Measurements from ENCODE around the gene ZNF597.
A peak's percentile ranks its signal among the peaks of the same experiment; 100 is the strongest.

ZNF597 gene, protein sequence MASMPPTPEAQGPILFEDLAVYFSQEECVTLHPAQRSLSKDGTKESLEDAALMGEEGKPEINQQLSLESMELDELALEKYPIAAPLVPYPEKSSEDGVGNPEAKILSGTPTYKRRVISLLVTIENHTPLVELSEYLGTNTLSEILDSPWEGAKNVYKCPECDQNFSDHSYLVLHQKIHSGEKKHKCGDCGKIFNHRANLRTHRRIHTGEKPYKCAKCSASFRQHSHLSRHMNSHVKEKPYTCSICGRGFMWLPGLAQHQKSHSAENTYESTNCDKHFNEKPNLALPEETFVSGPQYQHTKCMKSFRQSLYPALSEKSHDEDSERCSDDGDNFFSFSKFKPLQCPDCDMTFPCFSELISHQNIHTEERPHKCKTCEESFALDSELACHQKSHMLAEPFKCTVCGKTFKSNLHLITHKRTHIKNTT

DNA sequence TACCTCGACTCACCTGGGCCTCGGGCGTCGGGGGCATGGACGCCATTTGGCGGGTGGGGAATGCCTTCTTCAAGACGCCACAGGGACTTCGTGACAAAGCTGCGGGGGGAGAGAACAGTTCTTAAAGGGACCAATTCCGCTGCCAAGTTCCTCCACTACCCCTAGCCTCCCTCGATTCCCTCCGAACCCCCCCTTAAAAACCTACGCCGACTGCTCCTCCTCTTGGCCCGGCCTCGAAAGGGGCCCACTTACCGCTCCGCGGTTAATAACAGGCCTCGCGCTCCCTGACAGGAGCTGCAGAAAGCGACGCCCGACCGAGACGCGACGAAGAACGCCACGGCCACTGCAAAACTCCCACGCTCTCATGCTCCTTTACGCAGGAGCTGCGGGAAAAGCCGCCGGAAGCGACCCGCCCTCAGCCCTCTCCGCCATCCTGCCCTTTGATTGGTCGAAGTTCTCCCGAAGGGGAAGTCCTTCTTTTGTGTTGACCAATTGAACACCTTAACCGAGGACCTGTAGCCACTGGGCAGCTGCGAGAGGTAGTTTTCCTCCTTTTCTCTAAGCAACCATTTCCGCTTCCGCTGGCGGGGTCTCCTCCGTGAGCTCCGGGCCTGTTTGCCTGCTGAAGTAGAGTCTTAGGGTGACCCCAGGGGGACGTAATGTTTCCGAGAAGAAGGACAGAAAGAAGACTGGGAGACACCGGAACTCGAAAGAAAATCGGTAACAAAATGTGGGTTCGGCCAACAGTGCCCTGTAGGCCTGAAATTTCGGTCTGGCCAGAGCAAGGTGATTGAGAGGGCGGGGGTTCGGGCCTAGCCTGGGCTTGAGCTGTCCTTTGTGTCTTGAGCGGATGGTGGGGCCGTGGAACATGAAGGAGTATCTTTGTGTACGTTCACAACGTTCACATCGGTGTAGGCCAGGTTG lies at the start of gene ZNF597, which contains the start of gene NAA60:
ZNF597 (minus strand) TSS at position 397 of the 924 bp plus-strand sequence; CDS start at position 46, 351 bp downstream.
NAA60 (plus strand) TSS at position 573 of the 924 bp plus-strand sequence. CDS start 32,548 bp downstream, outside the sequence.
- H3K9ac ChIP-seq (ENCODE audit: low read depth, low read length): peak within 1 kb of the TSS; percentile 70
- H3K36me3 ChIP-seq (ENCODE audit: control insufficient read depth, insufficient read depth, low read length): peaks cover 3% of the 10 kb centered on the region
- no peaks in the 10 kb centered on the region for H3K9me3 ChIP-seq (ENCODE audit: control insufficient read depth, insufficient read depth, low read length)
- no peaks in the 10 kb centered on the region for H3K4me1 ChIP-seq (ENCODE audit: control insufficient read depth, insufficient read depth, low read length)
- peak within 1 kb of the TSS; percentile 87 for H3K4me3 ChIP-seq (ENCODE audit: low read depth, low read length)
- H3K27me3 ChIP-seq (ENCODE audit: control insufficient read depth, insufficient read depth, low read length): no peaks in the 10 kb centered on the region

DNA sequence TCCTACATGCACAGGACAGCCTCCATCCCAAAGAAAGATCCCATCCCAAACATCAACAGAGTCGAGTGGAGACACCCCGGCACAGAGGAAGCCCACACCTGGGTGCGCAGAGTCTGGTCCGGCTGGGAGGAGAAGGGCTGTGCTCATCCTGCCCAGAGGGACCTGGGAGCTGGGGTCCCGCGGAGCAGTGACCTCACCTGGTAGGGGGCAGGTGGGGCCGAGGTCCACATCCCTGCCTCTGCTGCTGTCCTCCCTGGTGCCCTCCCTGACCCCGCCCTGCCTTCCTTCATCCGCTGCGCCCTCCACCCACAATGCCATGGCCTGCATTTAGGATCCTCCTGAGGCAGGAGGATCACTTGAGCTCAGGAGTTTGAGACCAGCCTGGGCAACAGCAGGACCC lies 49.1 kb upstream of the ZNF597 start:
- H3K9ac ChIP-seq (ENCODE audit: low read depth, low read length): no peak overlapping the region

DNA sequence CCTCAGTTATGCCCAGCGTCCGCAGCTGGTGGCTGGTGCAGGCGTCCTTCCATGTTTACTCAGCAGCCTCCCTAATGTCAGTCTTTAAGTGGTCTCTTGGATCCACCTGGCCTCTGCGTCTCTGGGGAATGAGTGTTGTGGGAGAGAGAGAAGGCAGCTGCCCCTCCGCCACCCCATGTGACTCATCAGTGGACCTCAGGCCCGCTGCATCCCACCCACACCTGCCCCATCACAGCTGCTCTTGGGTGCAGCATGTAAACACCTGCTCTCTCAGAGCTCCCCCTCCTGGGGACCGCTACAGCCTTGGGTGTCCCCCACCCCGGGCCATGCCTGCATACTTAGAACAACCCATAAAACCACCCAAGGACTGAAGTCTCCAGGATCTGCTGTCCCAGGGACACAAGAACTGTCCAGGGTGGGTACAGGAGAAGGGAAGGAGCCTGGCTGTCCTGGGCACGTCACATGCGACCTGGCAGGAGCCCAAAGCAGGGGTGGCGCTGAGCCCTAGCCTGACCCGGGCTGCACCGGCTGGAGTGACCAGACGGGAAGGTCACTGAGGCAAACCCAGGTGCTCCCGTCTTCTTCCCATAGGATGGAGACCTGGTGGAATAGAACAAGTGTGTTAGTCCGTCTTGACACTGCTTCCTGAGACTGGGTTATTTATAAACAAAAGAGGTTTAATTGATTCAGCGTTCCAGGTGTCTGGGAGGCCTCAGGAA lies 47.8 kb upstream of the ZNF597 start:
- H3K4me3 ChIP-seq (ENCODE audit: low read depth, low read length): no peak overlapping the region
- no peaks in the 10 kb centered on the region for H3K9me3 ChIP-seq (ENCODE audit: control insufficient read depth, insufficient read depth, low read length)
- no peaks in the 10 kb centered on the region for H3K27me3 ChIP-seq (ENCODE audit: control insufficient read depth, insufficient read depth, low read length)
- no peaks in the 10 kb centered on the region for H3K4me1 ChIP-seq (ENCODE audit: control insufficient read depth, insufficient read depth, low read length)
- peaks cover 8% of the 10 kb centered on the region for H3K36me3 ChIP-seq (ENCODE audit: control insufficient read depth, insufficient read depth, low read length)
- H3K9ac ChIP-seq (ENCODE audit: low read depth, low read length): no peak overlapping the region

More for the DNA sequence above, 49.1 kb upstream of the ZNF597 start:
- H3K4me1 ChIP-seq (ENCODE audit: control insufficient read depth, insufficient read depth, low read length): no peaks in the 10 kb centered on the region
- no peak overlapping the region for H3K4me3 ChIP-seq (ENCODE audit: low read depth, low read length)
- no peaks in the 10 kb centered on the region for H3K27me3 ChIP-seq (ENCODE audit: control insufficient read depth, insufficient read depth, low read length)
- no peaks in the 10 kb centered on the region for H3K9me3 ChIP-seq (ENCODE audit: control insufficient read depth, insufficient read depth, low read length)
- H3K36me3 ChIP-seq (ENCODE audit: control insufficient read depth, insufficient read depth, low read length): no peaks in the 10 kb centered on the region

DNA sequence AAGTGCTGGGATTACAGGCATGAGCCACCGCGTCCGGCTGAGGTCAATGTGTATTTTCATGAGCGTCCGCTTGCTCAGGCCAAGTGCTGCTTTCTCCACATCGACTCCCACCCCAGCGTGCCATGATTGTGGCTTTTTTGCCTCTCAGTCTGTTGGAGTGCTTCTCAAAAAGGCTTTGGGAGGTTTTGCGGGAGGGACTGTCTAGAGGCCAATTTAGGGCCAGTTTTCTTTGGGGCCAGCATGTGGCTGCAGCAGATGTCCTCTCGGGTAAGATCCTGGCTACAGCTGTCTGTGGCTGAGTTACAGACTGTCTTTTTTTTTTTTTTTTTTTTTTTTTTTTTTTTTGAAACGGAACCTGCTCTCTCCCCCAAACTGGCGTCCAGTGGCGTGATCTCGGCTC lies 45.5 kb upstream of the ZNF597 start:
- Histone ChIP-seq H3K27me3 (ENCODE audit: control insufficient read depth, insufficient read depth, low read length) (no peaks in the 10 kb centered on the region), H3K9ac (ENCODE audit: low read depth, low read length) (no peak overlapping the region), H3K4me1 (ENCODE audit: control insufficient read depth, insufficient read depth, low read length) (no peaks in the 10 kb centered on the region), H3K9me3 (ENCODE audit: control insufficient read depth, insufficient read depth, low read length) (no peaks in the 10 kb centered on the region), H3K36me3 (ENCODE audit: control insufficient read depth, insufficient read depth, low read length) (peaks cover 28% of the 10 kb centered on the region), H3K4me3 (ENCODE audit: low read depth, low read length) (no peak overlapping the region)

DNA sequence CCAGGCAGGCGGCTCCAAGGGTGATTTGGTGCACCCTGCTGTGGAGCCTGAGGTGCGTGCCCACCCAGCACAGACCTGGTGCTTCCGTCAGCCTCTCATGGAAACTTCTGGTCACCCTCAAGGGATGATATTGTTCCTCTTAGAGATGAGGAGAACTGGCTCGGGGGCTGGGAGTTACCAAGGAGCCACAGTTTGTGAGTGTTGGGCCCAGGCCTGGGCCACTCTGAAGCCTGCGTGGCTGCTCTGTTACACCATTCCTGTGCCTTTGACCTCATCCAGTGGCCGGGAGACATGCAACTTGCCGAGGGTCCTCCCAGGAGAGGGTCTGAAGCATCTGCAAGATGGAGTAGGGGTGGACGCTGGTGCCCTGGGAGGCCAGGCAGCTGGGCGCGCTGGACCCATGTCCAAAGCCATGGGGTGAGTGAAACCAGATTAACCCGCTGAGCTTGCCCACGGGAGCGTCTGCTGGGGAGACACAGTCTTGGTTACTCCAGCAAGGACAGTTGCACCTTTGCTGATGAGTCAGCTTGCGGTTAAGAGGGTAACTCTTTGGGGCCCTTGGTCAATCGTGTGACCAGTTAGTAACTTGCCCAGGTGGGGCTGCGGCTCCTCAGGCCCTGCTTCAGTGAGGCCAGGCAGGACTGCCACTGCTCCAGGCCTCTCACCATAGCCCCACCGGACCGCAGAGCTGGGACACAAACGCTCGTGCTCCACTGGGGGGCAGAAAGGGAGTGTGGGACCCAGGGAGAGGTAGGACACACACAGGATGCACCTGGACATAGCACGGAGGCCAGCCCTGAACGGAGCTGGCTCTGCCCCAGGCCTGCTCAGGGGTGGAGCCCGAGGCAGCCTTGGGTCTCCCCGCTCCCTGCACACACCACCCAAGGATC lies 44.5 kb upstream of the ZNF597 start:
- Histone ChIP-seq H3K4me3 (ENCODE audit: low read depth, low read length) (no peak overlapping the region), H3K4me1 (ENCODE audit: control insufficient read depth, insufficient read depth, low read length) (no peaks in the 10 kb centered on the region), H3K36me3 (ENCODE audit: control insufficient read depth, insufficient read depth, low read length) (peaks cover 38% of the 10 kb centered on the region), H3K9me3 (ENCODE audit: control insufficient read depth, insufficient read depth, low read length) (no peaks in the 10 kb centered on the region), H3K27me3 (ENCODE audit: control insufficient read depth, insufficient read depth, low read length) (no peaks in the 10 kb centered on the region), H3K9ac (ENCODE audit: low read depth, low read length) (no peak overlapping the region)

DNA sequence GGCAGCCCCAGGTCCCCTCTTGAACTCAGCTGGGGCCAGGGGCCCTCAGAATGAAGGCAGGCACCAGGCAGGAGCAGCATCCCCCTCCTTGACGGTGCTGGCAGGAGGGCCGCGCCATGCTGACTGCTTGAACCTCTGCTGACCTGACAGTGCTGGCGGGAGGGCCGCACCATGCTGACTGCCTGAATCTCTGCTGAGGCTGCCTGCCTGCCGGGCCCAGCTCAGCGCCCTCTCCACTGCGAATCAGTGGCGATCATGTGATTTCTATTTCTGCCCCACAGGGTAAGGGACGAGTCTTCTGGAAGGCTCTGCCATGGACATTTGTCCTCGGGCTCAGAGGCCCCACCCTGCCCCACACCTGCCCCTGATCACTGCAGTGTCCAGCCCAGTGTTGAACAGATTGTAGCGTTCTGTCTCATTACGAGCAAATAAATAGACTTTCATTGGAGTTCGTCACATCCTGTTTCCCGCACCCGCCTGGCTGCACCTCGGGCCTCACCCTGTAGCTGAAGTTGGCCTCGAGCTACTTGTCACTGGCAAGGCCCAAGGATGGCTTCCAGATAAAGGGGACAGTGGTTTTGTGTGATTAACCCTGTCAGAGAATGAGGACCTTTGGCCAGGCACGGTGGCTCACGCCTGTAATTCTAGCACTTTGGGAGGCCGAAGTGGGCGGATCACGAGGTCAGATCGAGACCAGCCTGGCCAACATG lies 43.4 kb upstream of the ZNF597 start:
- no peaks in the 10 kb centered on the region for H3K4me1 ChIP-seq (ENCODE audit: control insufficient read depth, insufficient read depth, low read length)
- no peak overlapping the region for H3K9ac ChIP-seq (ENCODE audit: low read depth, low read length)
- no peaks in the 10 kb centered on the region for H3K27me3 ChIP-seq (ENCODE audit: control insufficient read depth, insufficient read depth, low read length)
- no peak overlapping the region for H3K4me3 ChIP-seq (ENCODE audit: low read depth, low read length)
- H3K9me3 ChIP-seq (ENCODE audit: control insufficient read depth, insufficient read depth, low read length): no peaks in the 10 kb centered on the region
- peaks cover 43% of the 10 kb centered on the region for H3K36me3 ChIP-seq (ENCODE audit: control insufficient read depth, insufficient read depth, low read length)

DNA sequence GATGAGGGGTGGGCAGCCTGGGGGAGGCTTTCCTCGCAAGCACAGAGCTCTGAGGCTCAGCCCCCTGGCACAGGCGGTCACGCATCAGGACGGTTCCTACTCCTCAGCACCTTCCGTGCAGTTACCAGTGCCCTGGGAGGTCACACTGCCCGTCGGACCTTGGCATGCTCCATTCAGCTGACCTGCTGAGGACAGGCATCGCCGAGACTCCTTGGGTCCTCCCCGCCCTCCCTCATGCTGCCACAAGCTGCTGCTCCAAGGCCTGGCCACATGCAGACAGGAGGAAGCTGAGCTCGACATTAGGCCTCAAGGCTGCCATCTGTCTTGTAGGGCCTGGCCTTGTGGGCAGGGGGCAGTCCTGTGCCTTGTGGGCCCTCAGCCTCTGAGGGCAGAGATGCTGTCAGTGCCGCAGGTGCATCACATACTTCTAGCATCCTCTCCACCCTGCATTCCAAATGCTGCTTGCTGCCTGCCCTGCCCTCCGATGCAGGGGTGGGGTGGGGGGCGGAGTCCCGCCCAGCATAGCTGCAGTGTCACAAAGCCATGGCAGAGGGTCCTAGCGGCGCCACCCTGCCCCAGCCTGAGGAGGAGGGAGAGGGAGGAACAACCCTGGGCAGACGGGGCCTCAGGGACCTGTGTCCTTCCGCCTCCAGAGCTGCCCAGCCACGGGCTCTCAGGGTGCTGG lies 42.7 kb upstream of the ZNF597 start:
- H3K4me1 ChIP-seq (ENCODE audit: control insufficient read depth, insufficient read depth, low read length): no peaks in the 10 kb centered on the region
- H3K9ac ChIP-seq (ENCODE audit: low read depth, low read length): no peak overlapping the region
- peaks cover 43% of the 10 kb centered on the region for H3K36me3 ChIP-seq (ENCODE audit: control insufficient read depth, insufficient read depth, low read length)

DNA sequence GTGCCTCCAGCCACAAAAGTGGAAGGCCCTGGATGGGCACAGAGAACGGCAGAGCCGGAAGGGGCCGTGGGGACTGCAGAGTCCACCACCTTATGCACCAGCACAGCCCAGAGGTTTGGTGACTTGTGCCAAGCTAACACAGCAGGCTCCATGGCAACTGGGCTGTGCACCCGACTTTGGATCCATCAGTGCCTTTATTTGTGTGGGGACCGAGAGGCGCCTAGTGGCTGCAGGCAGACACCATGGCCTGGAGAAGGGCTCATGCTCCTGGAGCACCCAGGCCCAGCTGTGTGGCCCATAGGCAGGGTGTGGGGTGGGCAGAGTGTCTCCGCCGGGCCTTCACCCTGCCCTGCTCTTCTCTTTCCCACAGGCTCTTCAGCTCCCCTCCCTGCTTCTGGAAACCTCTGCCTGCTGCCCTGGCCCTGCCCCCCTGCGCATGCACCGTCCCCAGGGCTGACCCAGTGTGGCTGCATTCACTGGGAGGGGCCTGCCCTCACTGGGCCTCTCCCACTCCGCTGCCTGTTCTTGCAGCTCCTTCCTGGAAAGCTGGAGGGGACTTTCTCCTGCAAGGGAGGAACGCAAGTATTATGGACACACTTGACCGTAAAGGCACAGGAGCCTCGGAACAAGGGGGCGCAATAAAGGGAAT lies 41.9 kb upstream of the ZNF597 start:
- no peaks in the 10 kb centered on the region for H3K27me3 ChIP-seq (ENCODE audit: control insufficient read depth, insufficient read depth, low read length)
- H3K4me3 ChIP-seq (ENCODE audit: low read depth, low read length): no peak overlapping the region
- no peaks in the 10 kb centered on the region for H3K9me3 ChIP-seq (ENCODE audit: control insufficient read depth, insufficient read depth, low read length)
- peaks cover 43% of the 10 kb centered on the region for H3K36me3 ChIP-seq (ENCODE audit: control insufficient read depth, insufficient read depth, low read length)
- no peaks in the 10 kb centered on the region for H3K4me1 ChIP-seq (ENCODE audit: control insufficient read depth, insufficient read depth, low read length)
- no peak overlapping the region for H3K9ac ChIP-seq (ENCODE audit: low read depth, low read length)

More for the DNA sequence above, 42.7 kb upstream of the ZNF597 start:
- Histone ChIP-seq H3K4me3 (ENCODE audit: low read depth, low read length) (no peak overlapping the region), H3K27me3 (ENCODE audit: control insufficient read depth, insufficient read depth, low read length) (no peaks in the 10 kb centered on the region), H3K9me3 (ENCODE audit: control insufficient read depth, insufficient read depth, low read length) (no peaks in the 10 kb centered on the region)

DNA sequence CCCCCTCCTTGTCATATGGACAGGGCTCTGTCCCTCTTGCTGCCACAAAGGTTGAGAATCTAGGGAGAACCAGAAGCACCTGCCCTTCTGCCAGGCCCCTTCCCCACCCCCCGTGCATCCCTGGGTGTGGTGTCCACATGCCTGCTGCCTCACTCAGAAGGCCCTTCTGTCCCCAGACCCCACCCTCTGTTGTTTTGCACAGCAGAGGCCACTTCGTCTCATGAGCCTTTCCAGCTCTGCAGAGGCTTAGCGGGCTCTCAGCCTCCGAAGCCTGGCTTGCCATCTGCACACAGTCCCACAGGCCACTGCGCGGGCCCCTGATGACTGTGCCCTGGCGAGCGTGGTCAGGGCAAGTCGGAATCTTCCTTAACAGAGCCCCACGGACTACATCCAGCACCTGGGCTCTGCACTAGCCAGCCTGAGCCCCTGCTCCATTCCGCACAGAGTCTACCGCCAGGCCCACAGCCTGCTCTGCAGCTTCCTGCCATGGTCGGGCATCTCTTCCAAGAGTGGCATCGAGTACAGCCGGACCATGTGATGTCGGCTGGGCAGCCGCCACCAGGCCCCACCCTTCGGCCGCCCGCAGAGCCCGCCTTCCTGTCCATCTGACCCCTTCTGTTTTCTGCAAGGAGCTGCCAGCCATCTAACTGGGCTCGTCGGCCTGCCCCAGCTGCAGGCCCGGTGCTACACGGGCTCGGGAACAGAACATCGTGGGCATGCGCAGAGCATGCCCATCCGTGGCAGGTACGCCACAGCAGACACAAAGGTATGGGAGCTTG lies 41.2 kb upstream of the ZNF597 start:
- Histone ChIP-seq H3K4me3 (ENCODE audit: low read depth, low read length) (no peak overlapping the region), H3K4me1 (ENCODE audit: control insufficient read depth, insufficient read depth, low read length) (no peaks in the 10 kb centered on the region), H3K27me3 (ENCODE audit: control insufficient read depth, insufficient read depth, low read length) (no peaks in the 10 kb centered on the region), H3K9ac (ENCODE audit: low read depth, low read length) (no peak overlapping the region), H3K36me3 (ENCODE audit: control insufficient read depth, insufficient read depth, low read length) (peaks cover 43% of the 10 kb centered on the region), H3K9me3 (ENCODE audit: control insufficient read depth, insufficient read depth, low read length) (no peaks in the 10 kb centered on the region)
